ENCODE results near the gene HYCC2. TPM values are rescaled to one million over a fixed set of nuclear protein-coding genes. Genes with fewer than 3 reads are reported as not detected.
"Not testable (repeated sequence)": the region's sequence is repeated elsewhere in the genome, so short reads cannot be mapped to it uniquely, and the experiment has no call there.

The HYCC2 gene
- total and polyA plus RNA-seq, 2 donors, result 8.5 to 8.9 TPM

DNA sequence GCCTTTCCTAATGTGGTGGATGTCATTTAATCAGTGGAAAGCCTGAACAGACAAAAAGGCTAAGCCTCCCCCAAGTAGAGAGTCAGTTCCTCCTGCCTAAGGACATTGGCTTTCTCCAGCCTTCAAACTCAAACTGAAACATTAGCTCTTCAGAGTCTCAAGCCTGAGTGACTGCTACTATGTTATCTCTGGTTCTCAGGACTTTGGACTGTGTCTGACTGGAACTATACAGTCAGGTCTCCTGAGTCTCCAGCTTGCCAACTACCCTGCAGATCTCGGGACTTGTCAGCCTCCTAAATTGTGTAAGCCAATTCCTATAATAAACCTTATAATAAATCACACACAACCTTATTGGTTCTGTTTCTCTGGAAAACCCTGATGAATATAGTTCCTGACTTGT lies 12.6 kb downstream of the HYCC2 start:
- Histone ChIP-seq H3K36me3 (ENCODE audit: control insufficient read depth in 2 of 2, insufficient read depth in 2 of 2, low read length in 1 of 2) (peaks cover 3 to 16% of the 10 kb centered on the region in 2 donors), H3K4me3 (ENCODE audit: low read length in 2 of 2) (no peak overlapping the region), H3K4me1 (ENCODE audit: control insufficient read depth in 2 of 2, insufficient read depth in 2 of 2, low read length in 2 of 2) (no peaks in the 10 kb centered on the region), H3K27me3 (ENCODE audit: control insufficient read depth in 2 of 2, insufficient read depth in 1 of 2, low read length in 1 of 2) (no peaks in the 10 kb centered on the region), H3K9me3 (ENCODE audit: control insufficient read depth in 2 of 2, insufficient read depth in 1 of 2, low read length in 1 of 2) (no peaks in the 10 kb centered on the region), H3K27ac (ENCODE audit: low read depth in 1 of 2, low read length in 1 of 2) (no peak overlapping the region)
- WGBS, result 98% methylated on average over 1 of the region's 1 CpG
- DNase-seq (ENCODE audit: low read depth in 6 of 9, low spot score in 9 of 9), result no peak

DNA sequence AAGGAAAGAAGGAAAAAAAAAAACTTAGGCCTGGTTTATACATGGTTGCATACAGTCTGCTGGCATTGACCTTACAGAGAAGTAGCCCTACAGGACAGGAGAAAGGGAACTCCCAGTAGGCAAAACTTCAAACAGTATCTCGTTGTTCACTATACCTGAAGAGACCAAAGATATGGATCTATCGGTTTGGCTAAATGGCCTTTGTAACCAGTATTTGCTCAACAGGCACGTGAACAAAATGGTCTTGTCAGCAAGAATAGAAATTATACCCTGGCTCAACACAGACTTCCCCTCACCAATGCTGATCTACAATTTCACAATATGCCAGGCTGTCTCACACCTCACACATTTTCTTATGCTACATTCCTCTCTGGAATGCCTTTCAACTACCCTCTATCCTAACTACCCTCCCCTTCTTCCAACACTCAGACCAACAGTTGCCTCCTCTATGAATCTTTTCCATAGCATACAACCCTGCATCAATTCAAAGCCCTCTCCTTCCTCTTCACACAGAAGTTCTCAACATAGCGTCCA lies 13.7 kb downstream of the HYCC2 start:
- no peak overlapping the region for H3K4me3 ChIP-seq (ENCODE audit: low read length in 2 of 2)
- H3K27ac ChIP-seq (ENCODE audit: low read depth in 1 of 2, low read length in 1 of 2), result no peak overlapping the region
- no peaks in the 10 kb centered on the region for H3K4me1 ChIP-seq (ENCODE audit: control insufficient read depth in 2 of 2, insufficient read depth in 2 of 2, low read length in 2 of 2)
- no peaks in the 10 kb centered on the region for H3K9me3 ChIP-seq (ENCODE audit: control insufficient read depth in 2 of 2, insufficient read depth in 1 of 2, low read length in 1 of 2)
- peaks cover 3 to 17% of the 10 kb centered on the region in 2 donors for H3K36me3 ChIP-seq (ENCODE audit: control insufficient read depth in 2 of 2, insufficient read depth in 2 of 2, low read length in 1 of 2)
- 95% methylated on average over 4 of the region's 4 CpGs for WGBS
- H3K27me3 ChIP-seq (ENCODE audit: control insufficient read depth in 2 of 2, insufficient read depth in 1 of 2, low read length in 1 of 2), result no peaks in the 10 kb centered on the region
- no peak for DNase-seq (ENCODE audit: low read depth in 6 of 9, low spot score in 9 of 9)

DNA sequence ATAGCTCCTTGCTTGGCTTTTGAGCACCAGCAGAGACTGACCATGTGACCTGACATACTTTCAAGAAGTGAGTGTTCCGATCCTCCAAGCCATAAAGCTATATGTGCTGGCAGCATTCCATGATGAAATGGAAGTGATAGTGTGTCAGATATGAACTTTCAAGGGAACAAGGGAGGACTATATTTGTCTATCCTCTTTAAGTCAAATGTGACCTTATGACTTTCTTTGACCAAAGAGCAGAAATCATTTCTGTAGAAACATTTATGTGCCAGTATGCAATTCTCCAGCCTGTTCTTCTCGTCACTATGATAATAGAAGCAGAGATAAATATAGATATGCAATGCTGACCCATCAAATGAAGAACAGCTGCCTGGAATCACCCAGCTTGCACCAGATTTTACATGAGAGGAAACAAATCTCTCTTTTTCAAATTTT lies 14.4 kb downstream of the HYCC2 start:
- 97% methylated on average over 2 of the region's 2 CpGs for WGBS
- no peak for DNase-seq (ENCODE audit: low read depth in 6 of 9, low spot score in 9 of 9)
- H3K27ac ChIP-seq (ENCODE audit: low read depth in 1 of 2, low read length in 1 of 2), result no peak overlapping the region

DNA sequence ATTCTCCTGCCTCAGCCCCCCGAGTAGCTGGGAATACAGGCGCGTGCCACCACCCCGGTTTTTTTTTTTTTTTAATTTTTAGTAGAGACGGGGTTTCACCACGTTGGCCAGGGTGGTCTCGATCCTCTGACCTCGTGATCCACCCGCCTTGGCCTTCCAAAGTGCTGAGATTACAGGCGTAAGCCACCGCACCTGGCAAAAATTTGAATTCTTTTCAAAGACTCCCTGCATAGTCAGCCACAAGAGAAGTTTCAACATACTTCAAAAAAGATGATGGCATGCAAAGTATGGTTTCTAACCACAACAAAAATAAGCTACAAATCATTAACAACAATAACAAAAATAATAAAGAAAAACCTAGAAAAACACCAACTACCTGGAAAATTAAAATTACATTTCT lies 22.0 kb downstream of the HYCC2 start:
- H3K4me1 ChIP-seq (ENCODE audit: control insufficient read depth in 2 of 2, insufficient read depth in 2 of 2, low read length in 2 of 2), result no peaks in the 10 kb centered on the region
- WGBS, result 95% methylated on average over 11 of the region's 11 CpGs

More for the DNA sequence above, 14.4 kb downstream of the HYCC2 start:
- no peaks in the 10 kb centered on the region for H3K4me1 ChIP-seq (ENCODE audit: control insufficient read depth in 2 of 2, insufficient read depth in 2 of 2, low read length in 2 of 2)
- no peaks in the 10 kb centered on the region for H3K9me3 ChIP-seq (ENCODE audit: control insufficient read depth in 2 of 2, insufficient read depth in 1 of 2, low read length in 1 of 2)
- peaks cover 3 to 17% of the 10 kb centered on the region in 2 donors for H3K36me3 ChIP-seq (ENCODE audit: control insufficient read depth in 2 of 2, insufficient read depth in 2 of 2, low read length in 1 of 2)
- no peak overlapping the region for H3K4me3 ChIP-seq (ENCODE audit: low read length in 2 of 2)
- H3K27me3 ChIP-seq (ENCODE audit: control insufficient read depth in 2 of 2, insufficient read depth in 1 of 2, low read length in 1 of 2), result no peaks in the 10 kb centered on the region

DNA sequence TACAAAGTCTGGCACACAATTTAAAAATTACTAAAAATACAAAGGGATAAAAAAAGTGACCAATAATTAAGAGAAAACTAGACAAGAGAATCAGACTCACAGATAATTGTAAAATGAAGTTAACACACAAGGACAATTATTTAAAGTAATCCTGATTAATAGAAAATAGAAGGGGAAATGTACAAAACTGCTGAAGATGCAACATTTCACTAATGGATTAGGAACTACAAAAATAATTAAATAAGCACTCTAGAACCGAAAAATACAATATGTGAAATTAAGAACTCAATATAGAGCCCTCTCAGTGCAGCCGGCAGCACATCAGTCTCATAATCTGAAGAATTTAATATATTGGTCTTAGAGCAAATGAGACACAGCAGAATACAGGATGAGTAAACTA lies 24.6 kb downstream of the HYCC2 start:
- no peak overlapping the region for H3K27ac ChIP-seq (ENCODE audit: low read depth in 1 of 2, low read length in 1 of 2)
- H3K27me3 ChIP-seq (ENCODE audit: control insufficient read depth in 2 of 2, insufficient read depth in 1 of 2, low read length in 1 of 2), result no peaks in the 10 kb centered on the region
- DNase-seq (ENCODE audit: low read depth in 6 of 9, low spot score in 9 of 9), result no peak
- H3K4me3 ChIP-seq (ENCODE audit: low read length in 2 of 2), result no peak overlapping the region
- WGBS, result 97% methylated on average over 2 of the region's 2 CpGs
- peaks cover 4 to 12% of the 10 kb centered on the region in 2 donors for H3K36me3 ChIP-seq (ENCODE audit: control insufficient read depth in 2 of 2, insufficient read depth in 2 of 2, low read length in 1 of 2)
- no peaks in the 10 kb centered on the region for H3K4me1 ChIP-seq (ENCODE audit: control insufficient read depth in 2 of 2, insufficient read depth in 2 of 2, low read length in 2 of 2)
- peaks cover 0 to 7% of the 10 kb centered on the region in 2 donors for H3K9me3 ChIP-seq (ENCODE audit: control insufficient read depth in 2 of 2, insufficient read depth in 1 of 2, low read length in 1 of 2)

More for the DNA sequence above, 22.0 kb downstream of the HYCC2 start:
- no peak overlapping the region for H3K27ac ChIP-seq (ENCODE audit: low read depth in 1 of 2, low read length in 1 of 2)
- H3K9me3 ChIP-seq (ENCODE audit: control insufficient read depth in 2 of 2, insufficient read depth in 1 of 2, low read length in 1 of 2), result peaks cover 0 to 7% of the 10 kb centered on the region in 2 donors
- H3K27me3 ChIP-seq (ENCODE audit: control insufficient read depth in 2 of 2, insufficient read depth in 1 of 2, low read length in 1 of 2), result no peaks in the 10 kb centered on the region
- H3K4me3 ChIP-seq (ENCODE audit: low read length in 2 of 2), result no peak overlapping the region
- H3K36me3 ChIP-seq (ENCODE audit: control insufficient read depth in 2 of 2, insufficient read depth in 2 of 2, low read length in 1 of 2), result peaks cover 4 to 10% of the 10 kb centered on the region in 2 donors
- DNase-seq (ENCODE audit: low read depth in 6 of 9, low spot score in 9 of 9), result no peak

DNA sequence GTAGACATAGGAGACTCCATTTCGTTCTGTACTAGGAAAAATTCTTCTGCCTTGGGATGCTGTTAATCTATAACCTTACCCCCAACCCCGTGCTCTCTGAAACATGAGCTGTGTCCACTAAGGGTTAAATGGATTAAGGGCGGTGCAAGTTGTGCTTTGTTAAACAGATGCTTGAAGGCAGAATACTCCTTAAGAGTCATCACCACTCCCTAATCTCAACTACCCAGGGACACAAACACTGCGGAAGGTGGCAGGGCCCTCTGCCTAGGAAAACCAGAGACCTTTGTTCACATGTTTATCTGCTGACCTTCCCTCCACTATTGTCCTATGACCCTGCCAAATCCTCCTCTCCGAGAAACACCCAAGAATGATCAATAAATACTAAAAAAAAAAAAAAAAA lies 28.4 kb downstream of the HYCC2 start:
- not testable (repeated sequence) for H3K4me1 ChIP-seq (ENCODE audit: control insufficient read depth in 2 of 2, insufficient read depth in 2 of 2, low read length in 2 of 2); H3K9me3 ChIP-seq (ENCODE audit: control insufficient read depth in 2 of 2, insufficient read depth in 1 of 2, low read length in 1 of 2); DNase-seq (ENCODE audit: low read depth in 6 of 9, low spot score in 9 of 9); H3K27ac ChIP-seq (ENCODE audit: low read depth in 1 of 2, low read length in 1 of 2); H3K27me3 ChIP-seq (ENCODE audit: control insufficient read depth in 2 of 2, insufficient read depth in 1 of 2, low read length in 1 of 2); H3K4me3 ChIP-seq (ENCODE audit: low read length in 2 of 2)
- WGBS, result 95% methylated on average over 5 of the region's 5 CpGs
- H3K36me3 ChIP-seq (ENCODE audit: control insufficient read depth in 2 of 2, insufficient read depth in 2 of 2, low read length in 1 of 2), result peaks cover 0 to 12% of the 10 kb centered on the region in 2 donors

DNA sequence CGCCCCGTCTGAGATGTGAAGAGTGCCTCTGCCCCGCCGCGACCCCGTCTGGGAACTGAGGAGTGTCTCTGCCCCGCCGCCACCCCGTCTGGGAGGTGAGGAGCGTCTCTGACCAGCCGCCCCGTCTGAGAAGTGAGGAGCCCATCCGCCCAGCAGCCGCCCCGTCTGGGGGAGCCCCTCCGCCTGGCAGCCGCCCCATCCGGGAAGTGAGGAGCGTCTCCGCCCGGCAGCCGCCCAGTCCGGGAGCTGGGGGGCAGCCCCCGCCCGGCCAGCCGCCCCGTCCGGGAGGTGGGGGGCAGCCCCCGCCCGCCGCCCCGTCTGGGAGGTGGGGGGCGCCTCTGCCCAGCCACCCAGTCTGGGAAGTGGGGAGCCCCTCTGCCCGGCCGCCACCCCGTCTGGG lies 29.0 kb downstream of the HYCC2 start:
- H3K9me3 ChIP-seq (ENCODE audit: control insufficient read depth in 2 of 2, insufficient read depth in 1 of 2, low read length in 1 of 2); H3K4me1 ChIP-seq (ENCODE audit: control insufficient read depth in 2 of 2, insufficient read depth in 2 of 2, low read length in 2 of 2); DNase-seq (ENCODE audit: low read depth in 6 of 9, low spot score in 9 of 9); H3K27me3 ChIP-seq (ENCODE audit: control insufficient read depth in 2 of 2, insufficient read depth in 1 of 2, low read length in 1 of 2); H3K27ac ChIP-seq (ENCODE audit: low read depth in 1 of 2, low read length in 1 of 2); H3K4me3 ChIP-seq (ENCODE audit: low read length in 2 of 2): not testable (repeated sequence)
- peaks cover 0 to 12% of the 10 kb centered on the region in 2 donors for H3K36me3 ChIP-seq (ENCODE audit: control insufficient read depth in 2 of 2, insufficient read depth in 2 of 2, low read length in 1 of 2)
- 98% methylated on average over 36 of the region's 36 CpGs for WGBS

DNA sequence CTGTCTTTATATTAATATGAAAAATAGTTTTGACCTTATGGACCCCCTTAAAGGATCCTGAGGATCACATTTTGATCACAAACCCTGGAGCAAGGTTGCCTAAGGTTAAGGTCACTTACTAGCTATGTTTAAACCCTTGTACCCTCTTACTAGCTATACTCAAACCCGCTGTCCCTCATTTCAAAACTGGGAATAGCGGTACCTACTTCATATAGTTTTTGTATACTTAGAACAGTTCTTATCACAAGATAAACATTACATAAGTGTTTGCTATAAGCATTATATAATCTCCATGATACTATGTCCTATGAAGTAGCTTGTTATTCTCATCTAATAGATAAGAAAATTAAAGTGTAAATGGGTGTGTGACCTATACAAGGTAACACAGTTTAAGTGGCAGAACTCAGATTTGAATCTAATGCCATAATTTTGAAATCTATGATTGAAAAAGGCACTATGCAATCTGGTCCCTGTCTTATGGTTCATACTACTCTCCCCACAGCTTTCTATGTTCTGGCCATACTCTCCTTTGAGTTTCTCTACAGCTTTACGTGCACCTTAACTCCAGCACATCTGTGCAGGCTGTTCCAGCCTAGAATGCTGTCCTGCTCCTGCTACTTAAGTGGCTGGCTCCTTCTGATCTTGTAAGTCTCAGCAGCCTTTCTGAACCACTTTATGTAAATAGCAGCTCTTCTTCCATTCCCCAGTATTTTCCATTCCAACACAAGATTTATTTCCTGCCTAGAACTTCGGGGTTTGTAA lies 30.4 kb downstream of the HYCC2 start:
- Histone ChIP-seq H3K27ac (ENCODE audit: low read depth in 1 of 2, low read length in 1 of 2) (no peak overlapping the region), H3K27me3 (ENCODE audit: control insufficient read depth in 2 of 2, insufficient read depth in 1 of 2, low read length in 1 of 2) (no peaks in the 10 kb centered on the region), H3K4me3 (ENCODE audit: low read length in 2 of 2) (no peak overlapping the region), H3K9me3 (ENCODE audit: control insufficient read depth in 2 of 2, insufficient read depth in 1 of 2, low read length in 1 of 2) (no peaks in the 10 kb centered on the region), H3K36me3 (ENCODE audit: control insufficient read depth in 2 of 2, insufficient read depth in 2 of 2, low read length in 1 of 2) (peaks cover 0 to 12% of the 10 kb centered on the region in 2 donors), H3K4me1 (ENCODE audit: control insufficient read depth in 2 of 2, insufficient read depth in 2 of 2, low read length in 2 of 2) (no peaks in the 10 kb centered on the region)
- DNase-seq (ENCODE audit: low read depth in 6 of 9, low spot score in 9 of 9), result peak in 1 of 9 donors; percentile 6
- 75% methylated on average over 4 of the region's 4 CpGs for WGBS

DNA sequence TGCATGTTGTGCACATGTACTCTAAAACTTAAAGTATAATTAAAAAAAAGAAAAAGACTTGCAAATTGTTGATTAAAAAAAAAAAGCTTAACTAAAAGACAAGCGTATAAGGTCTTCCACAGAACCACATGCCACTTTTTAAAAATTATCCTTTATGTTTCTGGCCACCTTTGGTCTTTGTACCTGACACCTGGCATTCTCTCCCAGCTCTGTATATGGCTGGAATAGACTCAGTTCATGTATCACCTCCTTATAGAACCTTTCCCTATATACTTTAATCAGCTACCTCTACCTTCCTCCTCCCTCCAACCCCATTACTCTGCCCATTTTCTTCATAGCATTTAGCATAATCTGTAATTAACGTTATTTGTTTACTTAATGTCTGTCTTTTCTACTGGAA lies 32.6 kb downstream of the HYCC2 start:
- DNase-seq (ENCODE audit: low read depth in 6 of 9, low spot score in 9 of 9), result no peak
- Histone ChIP-seq H3K36me3 (ENCODE audit: control insufficient read depth in 2 of 2, insufficient read depth in 2 of 2, low read length in 1 of 2) (peaks cover 0 to 3% of the 10 kb centered on the region in 2 donors), H3K27ac (ENCODE audit: low read depth in 1 of 2, low read length in 1 of 2) (no peak overlapping the region), H3K4me1 (ENCODE audit: control insufficient read depth in 2 of 2, insufficient read depth in 2 of 2, low read length in 2 of 2) (no peaks in the 10 kb centered on the region), H3K27me3 (ENCODE audit: control insufficient read depth in 2 of 2, insufficient read depth in 1 of 2, low read length in 1 of 2) (no peaks in the 10 kb centered on the region), H3K9me3 (ENCODE audit: control insufficient read depth in 2 of 2, insufficient read depth in 1 of 2, low read length in 1 of 2) (no peaks in the 10 kb centered on the region), H3K4me3 (ENCODE audit: low read length in 2 of 2) (no peak overlapping the region)
- 98% methylated on average over 2 of the region's 2 CpGs for WGBS
